H1 (cell line): ENCODE data around the gene CTSA. TPM values are rescaled to one million over a fixed set of nuclear protein-coding genes. Genes with fewer than 3 reads are reported as not detected.
A peak's percentile ranks its signal among the peaks of the same experiment; 100 is the strongest.

Experiments used
- CTCF ChIA-PET: fragments of 300-600 bp; sonication (Branson Sonifier 250); formaldehyde crosslinking; loops from one replicate; lab custom pipeline; 2021; ENCODE audit not compliant: partially characterized antibody; lab: Charles Lee
- POLR2A ChIA-PET: fragments of 300-600 bp; sonication (Branson Sonifier 250); formaldehyde crosslinking; loops from one replicate; lab custom pipeline; 2021; ENCODE audit warnings: inconsistent platforms; ENCODE audit not compliant: partially characterized antibody; lab: Charles Lee
- DNase-seq, 2 experiments: peaks; one replicate each; pipeline versions ENCODE4 v3.0.0 to v3.0.0-alpha.2; 2010 to 2022; ENCODE audit warnings: low spot score in 2 of 2, low read depth in 1 of 2, mixed read lengths in 1 of 2
- FAIRE-seq: peaks from 2 replicates; lab custom pipeline; 2011; peaks lifted over from hg19 to GRCh38; lab: Jason Lieb, UNC
- H2AFZ ChIP-seq: 2 replicates; pipeline ENCODE4 v1.8.1; 2012; ENCODE audit warnings: low read length, inconsistent platforms
- H2AK5ac ChIP-seq: 2 replicates; pipeline ENCODE4 v1.6.1; 2013; ENCODE audit warnings: low read depth, low read length
- H2BK120ac ChIP-seq: replicated peaks from 2 replicates; pipeline ENCODE3; 2013; ENCODE audit warnings: low read depth, low read length, inconsistent platforms
- H2BK12ac ChIP-seq: 2 replicates; pipeline ENCODE4 v1.6.1; 2013; ENCODE audit warnings: low read depth, low read length
- H2BK15ac ChIP-seq: 2 replicates; pipeline ENCODE4 v1.6.1; 2013; ENCODE audit warnings: low read length
- H2BK20ac ChIP-seq: 2 replicates; pipeline ENCODE4 v1.6.1; 2013; ENCODE audit warnings: low read length
- H2BK5ac ChIP-seq: 2 replicates; pipeline ENCODE4 v1.6.1; 2013; ENCODE audit warnings: low read depth, low read length
- H3K14ac ChIP-seq: 2 replicates; pipeline ENCODE4 v1.6.1; 2013; ENCODE audit warnings: inconsistent platforms; ENCODE audit not compliant: insufficient read length
- H3K18ac ChIP-seq: 2 replicates; pipeline ENCODE4 v1.6.1; 2013; ENCODE audit warnings: low read length; ENCODE audit errors: extremely low read depth
- H3K23ac ChIP-seq: 2 replicates; pipeline ENCODE4 v1.6.1; 2013; ENCODE audit warnings: inconsistent platforms; ENCODE audit not compliant: insufficient read length
- H3K23me2 ChIP-seq: 2 replicates; pipeline ENCODE4 v1.6.1; 2013; ENCODE audit warnings: low read depth, low read length
- H3K27ac ChIP-seq: 2 replicates; pipeline ENCODE4 v1.6.1; 2011; ENCODE audit warnings: low read depth, low read length, inconsistent platforms
- H3K27me3 ChIP-seq, 4 experiments: replicated peaks in 1 of 4; 1 replicate in 1 of 4; 2 replicates in 3 of 4; pipeline versions ENCODE4 v1.6.1 to v1.8.1; 2011 to 2013; ENCODE audit warnings: low read length in 3 of 4, mild to moderate bottlenecking in 3 of 4, inconsistent platforms in 2 of 4, mixed read lengths in 2 of 4, moderate library complexity in 1 of 4; ENCODE audit not compliant: control insufficient read depth in 3 of 4, insufficient read depth in 3 of 4; ENCODE audit errors: extremely low read depth in 1 of 4
- H3K36me3 ChIP-seq, 4 experiments: 2 replicates each; pipeline versions ENCODE4 v1.6.1 to v1.8.1; 2011 to 2013; ENCODE audit warnings: mild to moderate bottlenecking in 4 of 4, low read length in 3 of 4, moderate library complexity in 2 of 4, control low read depth in 1 of 4, inconsistent platforms in 1 of 4; ENCODE audit not compliant: insufficient read depth in 4 of 4, control insufficient read depth in 2 of 4
- H3K4ac ChIP-seq: replicated peaks from 2 replicates; pipeline ENCODE3; 2013; ENCODE audit warnings: low read length, low read depth, mixed read lengths, inconsistent platforms; ENCODE audit not compliant: insufficient read length
- H3K4me1 ChIP-seq, 4 experiments: replicated peaks in 1 of 4; 1 replicate in 1 of 4; 2 replicates in 3 of 4; pipeline versions ENCODE4 v1.6.1 to v1.8.1; 2011 to 2013; ENCODE audit warnings: low read length in 3 of 4, inconsistent platforms in 2 of 4, mixed read lengths in 1 of 4; ENCODE audit not compliant: insufficient read depth in 4 of 4, control insufficient read depth in 3 of 4
- H3K4me2 ChIP-seq, 2 experiments: 2 replicates each; pipeline versions ENCODE4 v1.6.1 to v1.8.1; 2011 to 2013; ENCODE audit warnings: low read depth in 2 of 2, low read length in 2 of 2, control low read depth in 1 of 2, inconsistent platforms in 1 of 2, mild to moderate bottlenecking in 1 of 2; ENCODE audit not compliant: insufficient read depth in 1 of 2
- H3K4me3 ChIP-seq, 4 experiments: fragments of 200-600, 300-600 bp in 1 of 4; sonication (generic), shearing (Covaris generic), sonication (Bioruptor Twin) in 1 of 4; 2 replicates each; pipeline versions ENCODE4 v1.5.1 to v1.8.1; 2011 to 2016; ENCODE audit warnings: low read length in 4 of 4, low read depth in 3 of 4, control low read depth in 2 of 4, inconsistent platforms in 2 of 4, mild to moderate bottlenecking in 2 of 4, mixed read lengths in 1 of 4, moderate library complexity in 1 of 4; ENCODE audit not compliant: insufficient read depth in 2 of 4; ENCODE audit errors: extremely low read depth in 1 of 4
- H3K56ac ChIP-seq: replicated peaks from 2 replicates; pipeline ENCODE3; 2013; ENCODE audit warnings: low read depth, mild to moderate bottlenecking, mixed read lengths, low read length, inconsistent platforms; ENCODE audit not compliant: insufficient read length
- H3K79me1 ChIP-seq: 2 replicates; pipeline ENCODE4 v1.6.1; 2013; ENCODE audit warnings: low read depth, low read length, control low read depth
- H3K79me2 ChIP-seq, 2 experiments: 2 replicates each; pipeline versions ENCODE4 v1.6.1 to v1.8.1; 2012 to 2013; ENCODE audit warnings: low read length in 2 of 2, mild to moderate bottlenecking in 2 of 2, inconsistent platforms in 1 of 2; ENCODE audit not compliant: insufficient read depth in 2 of 2, control insufficient read depth in 1 of 2
- H3K9ac ChIP-seq, 4 experiments: replicated peaks in 1 of 4; 1 replicate in 1 of 4; 2 replicates in 3 of 4; pipeline versions ENCODE4 v1.6.1 to v1.8.1; 2011 to 2013; ENCODE audit warnings: low read depth in 3 of 4, low read length in 3 of 4, control low read depth in 2 of 4, mild to moderate bottlenecking in 2 of 4, moderate library complexity in 2 of 4, inconsistent platforms in 1 of 4; ENCODE audit errors: extremely low read depth in 1 of 4
- H3K9me3 ChIP-seq, 2 experiments: 2 replicates each; pipeline versions ENCODE4 v1.6.1 to v1.8.1; 2012 to 2013; ENCODE audit warnings: mild to moderate bottlenecking in 2 of 2, moderate library complexity in 2 of 2, control low read depth in 1 of 2, inconsistent platforms in 1 of 2, low read depth in 1 of 2, low read length in 1 of 2, mixed read lengths in 1 of 2; ENCODE audit not compliant: insufficient read depth in 2 of 2
- H4K20me1 ChIP-seq, 2 experiments: replicated peaks in 1 of 2; 2 replicates each; pipeline versions ENCODE3 to v1.8.1; 2011 to 2013; ENCODE audit warnings: inconsistent platforms in 2 of 2, low read length in 2 of 2, mild to moderate bottlenecking in 1 of 2; ENCODE audit not compliant: insufficient read depth in 2 of 2, control insufficient read depth in 1 of 2
- H4K5ac ChIP-seq: 2 replicates; pipeline ENCODE4 v1.6.1; 2013; ENCODE audit warnings: low read length, low read depth, mixed read lengths, inconsistent platforms; ENCODE audit not compliant: insufficient read length
- H4K8ac ChIP-seq: 2 replicates; pipeline ENCODE4 v1.8.0; 2013; ENCODE audit warnings: mild to moderate bottlenecking, moderate library complexity, low read length, inconsistent platforms; ENCODE audit not compliant: insufficient read depth; ENCODE audit errors: extremely low read depth
- H4K91ac ChIP-seq: replicated peaks from 2 replicates; pipeline ENCODE3; 2013; ENCODE audit warnings: low read length, mixed read lengths, inconsistent platforms; ENCODE audit not compliant: insufficient read length
- ATF2 ChIP-seq: IDR thresholded peaks from 2 replicates; pipeline ENCODE4 v1.6.1; 2012; ENCODE audit warnings: low read length, inconsistent platforms
- BACH1 ChIP-seq: IDR thresholded peaks from 2 replicates; pipeline ENCODE4 v1.6.1; 2012; ENCODE audit warnings: low read length, improper control_type of control experiment
- BRCA1 ChIP-seq: IDR thresholded peaks from 2 replicates; pipeline ENCODE4 v1.6.1; 2012; ENCODE audit warnings: low read depth, low read length, improper control_type of control experiment
- CBX8 ChIP-seq: fragments of 300-800, 300-1000 bp; sonication (generic); IDR thresholded peaks from 2 replicates; pipeline ENCODE4 v1.7.1; 2016; ENCODE audit warnings: low read depth, low read length, borderline replicate concordance
- CEBPB ChIP-seq: IDR thresholded peaks from 2 replicates; pipeline ENCODE4 v1.6.1; 2012; ENCODE audit warnings: low read depth, low read length
- E2F6 ChIP-seq: IDR thresholded peaks from 2 replicates; pipeline ENCODE4 v1.6.1; 2012; ENCODE audit warnings: inconsistent platforms
- EGR1 ChIP-seq: IDR thresholded peaks from 2 replicates; pipeline ENCODE4 v1.6.1; 2011; ENCODE audit warnings: low read depth, low read length, borderline replicate concordance
- EZH2 ChIP-seq: fragments of 200-600 bp; sonication (generic); IDR thresholded peaks from 2 replicates; pipeline ENCODE4 v1.7.1; 2012; ENCODE audit warnings: low read depth, mild to moderate bottlenecking, moderate library complexity, low read length, inconsistent platforms; ENCODE audit not compliant: severe bottlenecking
- GABPA ChIP-seq: IDR thresholded peaks from 2 replicates; pipeline ENCODE4 v1.6.1; 2011; ENCODE audit warnings: mild to moderate bottlenecking, low read length, moderate library complexity, borderline replicate concordance; ENCODE audit not compliant: insufficient read depth
- PHF8 ChIP-seq: fragments of 200-600 bp; sonication (generic); conservative IDR thresholded peaks from 2 replicates; pipeline ENCODE4 v1.7.1; 2012; ENCODE audit warnings: low read depth, mild to moderate bottlenecking, inconsistent platforms, low read length, moderate library complexity
- POLR2A ChIP-seq, 2 experiments: IDR thresholded peaks; 1 replicate in 1 of 2; 2 replicates in 1 of 2; pipeline ENCODE4 v1.6.1; 2011; ENCODE audit warnings: low read depth in 2 of 2, low read length in 2 of 2, mild to moderate bottlenecking in 2 of 2; ENCODE audit errors: control extremely low read depth in 1 of 2
- SP4 ChIP-seq: IDR thresholded peaks from 2 replicates; pipeline ENCODE4 v1.6.1; 2012; ENCODE audit warnings: low read length, inconsistent platforms
- WGBS, 2 experiments: shearing (Covaris generic) in 1 of 2; methylation state at CpG; one replicate each; pipeline versions ENCODE4 v1.1.6 to v1.1.7; 2013 to 2015; ENCODE audit warnings: low lambda C conversion rate in 2 of 2, mixed read lengths in 2 of 2, inconsistent platforms in 1 of 2, low coverage in 1 of 2, missing lambda C conversion rate in 1 of 2; ENCODE audit not compliant: insufficient replicate concordance in 2 of 2, insufficient coverage in 1 of 2, insufficient read length in 1 of 2; ENCODE audit errors: extremely low coverage in 1 of 2, missing lambda C conversion rate in 1 of 2; 5-methylcytosine and 5-hydroxymethylcytosine counted together
- polyA plus RNA-seq, 7 experiments: library from polyadenylated mRNA; depleted of rRNA in 3 of 7; stranded (reverse) in 5 of 7; unstranded in 2 of 7; fragments of >200 nt in 5 of 7; fragments of 200-250 nt in 2 of 7; gene quantifications; 1 replicate in 5 of 7; 2 replicates in 1 of 7; 4 replicates in 1 of 7; pipeline versions ENCODE4 v1.2.1 to v1.2.3, GENCODE V29; 2011 to 2013; ENCODE audit warnings: missing spikeins in 2 of 7, mixed read lengths in 2 of 7
- total RNA-seq: library from RNA; stranded (reverse); fragmentation: NEBNext Ultra II Directional; extraction: Animal tissue kit (Norgen Biotek cat#: 25700); gene quantifications from 2 replicates; pipeline ENCODE4 v1.2.1, GENCODE V29; 2021

The CTSA gene
- total and polyA plus RNA-seq, 2 of the 8 experiments (the other 6 are each of a cell fraction or from before 2014, with no cell fraction given) = 49.7 to 74.0 TPM

- Histone ChIP-seq H3K4me1 (peaks cover 0 to 2% (median 0%) of the 10 kb centered on the region in 4 experiments; a peak in 3 of 7 replicates), H3K27ac (no peak overlapping the region), H3K9me3 (no peaks in the 10 kb centered on the region), H3K79me1 (no peaks in the 10 kb centered on the region), H3K36me3 (peaks cover 0 to 10% (median 4%) of the 10 kb centered on the region in 4 experiments; a peak in 4 of 8 replicates), H2BK5ac (no peak overlapping the region; the same call in 1 of the 2 replicates), H4K91ac (no peak overlapping the region), H2BK15ac (no peak overlapping the region), H3K23me2 (peaks cover 11% of the 10 kb centered on the region; the same call in 1 of the 2 replicates), H3K14ac (no peak overlapping the region), H3K4me2 (peak overlapping the region in 1 of 2 experiments; percentile 90; a peak in 1 of 4 replicates), H2BK20ac (no peak overlapping the region), H3K18ac (no peak overlapping the region), H3K79me2 (0 out of 4 replicates have a peak, but pooled peaks cover 0 to 3% of the 10 kb centered on the region in 2 experiments), H3K4ac (no peak overlapping the region), H3K9ac (no peak overlapping the region), H4K20me1 (peaks cover 2 to 9% of the 10 kb centered on the region in 2 experiments), H4K5ac (no peak overlapping the region), H2AFZ (no peak overlapping the region), H2BK12ac (no peak overlapping the region; the same call in 1 of the 2 replicates), H3K23ac (no peak overlapping the region), H2BK120ac (no peak overlapping the region), H2AK5ac (no peak overlapping the region), H4K8ac (no peak overlapping the region), H3K56ac (no peak overlapping the region), H3K4me3 (no peak overlapping the region), H3K27me3 (no peaks in the 10 kb centered on the region)
- FAIRE-seq = no peak
- WGBS, 2 experiments = 87% methylated on average over 5 of the region's 5 CpGs; no CpG with 5 or more reads in 1 of the 2 experiments
- ChIA-PET POLR2A (interaction anchor here (1.1 to 5.8 kb wide), 3 partner anchors 14 to 24 kb away, joined by 8 to 65 read pairs (median 50); partner anchors contain the start of gene PCIF1), CTCF (no interaction called here)
- DNase-seq = no peak
- TF ChIP-seq CEBPB = no peak
- TF ChIP-seq PHF8 = no peak
- no peak for TF ChIP-seq BRCA1
- TF ChIP-seq POLR2A (IDR thresholded peaks at IDR 0.05; ENCODE audit: control extremely low read depth in 1 of 2, low read depth in 2 of 2, low read length in 2 of 2) = no peak
- TF ChIP-seq SP4 = no peak
- no peak for TF ChIP-seq GABPA
- TF ChIP-seq EGR1 = no peak
- no peak for TF ChIP-seq ATF2
- TF ChIP-seq EZH2 = no peak
- TF ChIP-seq E2F6 = no peak
- no peak for TF ChIP-seq BACH1
- no peak for TF ChIP-seq CBX8
Measured at GRCh38 chr20:45913116-45913515, 22.0 kb downstream of the CTSA start.
